ENCODE data around the gene SLC22A23. TPM values are rescaled to one million over a fixed set of nuclear protein-coding genes. Genes with fewer than 3 reads are reported as not detected.

Gene SLC22A23
- total RNA-seq, 1 experiment from 2014 or later, result 6.8 TPM

GRCh38 chr6:3325210-3325609, 131.6 kb downstream of the SLC22A23 start:
- Histone ChIP-seq H3K23me2 (ENCODE audit: insufficient read length, low read depth, low read length, poor library complexity, severe bottlenecking) (no peaks in the 10 kb centered on the region), H2BK120ac (ENCODE audit: low read depth, low read length, poor library complexity, severe bottlenecking) (no peak overlapping the region), H2BK5ac (ENCODE audit: insufficient read length, low read length) (no peak overlapping the region), H3K4me2 (ENCODE audit: insufficient read depth, insufficient read length, low read length) (no peak overlapping the region), H4K20me1 (ENCODE audit: control insufficient read depth, insufficient read depth, insufficient read length) (peaks cover 4% of the 10 kb centered on the region), H3K27me3 (ENCODE audit: insufficient read depth, low read length) (no peaks in the 10 kb centered on the region), H3K56ac (ENCODE audit: insufficient read length, low read depth, low read length) (no peak overlapping the region), H3K79me1 (ENCODE audit: insufficient read depth, low read depth, low read length, poor library complexity, severe bottlenecking) (no peaks in the 10 kb centered on the region), H3K23ac (ENCODE audit: insufficient read length, low read depth, low read length) (no peak overlapping the region), H4K8ac (replicated peaks; ENCODE audit: insufficient read length, low read depth, low read length) (no peak overlapping the region), H3K18ac (ENCODE audit: insufficient read length, low read depth, low read length) (no peak overlapping the region), H3K9me3 (ENCODE audit: control insufficient read depth, low read depth, low read length) (no peaks in the 10 kb centered on the region), H3K79me2 (ENCODE audit: insufficient read depth, low read length) (no peaks in the 10 kb centered on the region; the same call in none of the 2 replicates), H3K4ac (ENCODE audit: low read depth, low read length) (no peak overlapping the region), H3T11ph (ENCODE audit: low read length) (no peak overlapping the region), H2BK12ac (ENCODE audit: insufficient read length, low read depth, low read length) (no peak overlapping the region), H2BK15ac (ENCODE audit: low read depth, low read length) (no peak overlapping the region), H3K14ac (ENCODE audit: insufficient read depth, low read length) (no peak overlapping the region), H4K5ac (ENCODE audit: insufficient read length, low read depth, low read length) (no peak overlapping the region), H2AK5ac (ENCODE audit: insufficient read length, low read length) (no peak overlapping the region), H3K9ac (ENCODE audit: extremely low read depth, insufficient read length, low read length) (no peak overlapping the region), H3K4me1 (ENCODE audit: insufficient read depth, low read length) (peaks cover 8% of the 10 kb centered on the region; the same call in 1 of the 2 replicates), H2BK20ac (ENCODE audit: low read depth, low read length, poor library complexity, severe bottlenecking) (no peak overlapping the region), H4K91ac (ENCODE audit: insufficient read length, low read depth, low read length) (no peak overlapping the region), H3K27ac (ENCODE audit: insufficient read length, low read depth, low read length) (no peak overlapping the region), H2AFZ (ENCODE audit: low read length) (no peak overlapping the region)
- Mint-ChIP-seq H3K4me3 (no peak overlapping the region), H3K27ac (no peak overlapping the region), H3K4me1 (peaks cover 19 to 29% of the 10 kb centered on the region in 2 experiments), H3K27me3 (ENCODE audit: low read depth) (no peaks in the 10 kb centered on the region), H3K9me3 (no peaks in the 10 kb centered on the region), H3K36me3 (ENCODE audit: insufficient read depth in 1 of 3, low read depth in 3 of 3) (peaks cover 0 to 13% (median 0%) of the 10 kb centered on the region in 3 experiments; a peak in 2 of 7 replicates)
- TF ChIP-seq, protein P1, sequence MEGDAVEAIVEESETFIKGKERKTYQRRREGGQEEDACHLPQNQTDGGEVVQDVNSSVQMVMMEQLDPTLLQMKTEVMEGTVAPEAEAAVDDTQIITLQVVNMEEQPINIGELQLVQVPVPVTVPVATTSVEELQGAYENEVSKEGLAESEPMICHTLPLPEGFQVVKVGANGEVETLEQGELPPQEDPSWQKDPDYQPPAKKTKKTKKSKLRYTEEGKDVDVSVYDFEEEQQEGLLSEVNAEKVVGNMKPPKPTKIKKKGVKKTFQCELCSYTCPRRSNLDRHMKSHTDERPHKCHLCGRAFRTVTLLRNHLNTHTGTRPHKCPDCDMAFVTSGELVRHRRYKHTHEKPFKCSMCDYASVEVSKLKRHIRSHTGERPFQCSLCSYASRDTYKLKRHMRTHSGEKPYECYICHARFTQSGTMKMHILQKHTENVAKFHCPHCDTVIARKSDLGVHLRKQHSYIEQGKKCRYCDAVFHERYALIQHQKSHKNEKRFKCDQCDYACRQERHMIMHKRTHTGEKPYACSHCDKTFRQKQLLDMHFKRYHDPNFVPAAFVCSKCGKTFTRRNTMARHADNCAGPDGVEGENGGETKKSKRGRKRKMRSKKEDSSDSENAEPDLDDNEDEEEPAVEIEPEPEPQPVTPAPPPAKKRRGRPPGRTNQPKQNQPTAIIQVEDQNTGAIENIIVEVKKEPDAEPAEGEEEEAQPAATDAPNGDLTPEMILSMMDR (conservative IDR thresholded peaks at IDR 0.05), result no peak
- DNase-seq, result no peak
